Measurements from ENCODE around the gene SPEN.

DNA sequence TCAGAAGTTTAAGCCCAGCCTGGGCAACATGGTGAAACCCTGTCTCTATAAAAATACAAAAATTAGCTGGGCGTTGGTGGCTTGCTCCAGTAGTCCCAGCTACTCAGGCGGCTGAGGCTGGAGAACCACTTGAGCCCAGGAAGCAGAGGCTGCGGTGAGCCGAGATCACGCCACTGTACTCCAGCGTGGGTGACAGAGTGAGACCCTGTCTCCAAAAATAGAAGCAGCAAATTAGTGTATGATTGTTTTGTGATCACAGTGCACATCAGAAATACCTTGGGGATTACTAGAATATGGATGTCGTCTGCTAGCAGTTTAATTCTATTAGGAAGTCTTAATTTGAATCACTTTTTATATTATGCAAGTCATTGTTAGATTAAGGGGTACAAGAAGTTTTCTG is 69.4 kb downstream of the SPEN start:
- no peak for TF ChIP-seq CTCF (IDR thresholded peaks at IDR 0.05)
- no peak for TF ChIP-seq POLR2A (IDR thresholded peaks at IDR 0.05)
